ENCODE results near the gene GPA33. TPM values are rescaled to one million over a fixed set of nuclear protein-coding genes. Genes with fewer than 3 reads are reported as not detected.

The GPA33 gene
- total and polyA plus RNA-seq, 12 donors = 0.15 to 5.8 (median 1.1) TPM; not detected in 1

DNA sequence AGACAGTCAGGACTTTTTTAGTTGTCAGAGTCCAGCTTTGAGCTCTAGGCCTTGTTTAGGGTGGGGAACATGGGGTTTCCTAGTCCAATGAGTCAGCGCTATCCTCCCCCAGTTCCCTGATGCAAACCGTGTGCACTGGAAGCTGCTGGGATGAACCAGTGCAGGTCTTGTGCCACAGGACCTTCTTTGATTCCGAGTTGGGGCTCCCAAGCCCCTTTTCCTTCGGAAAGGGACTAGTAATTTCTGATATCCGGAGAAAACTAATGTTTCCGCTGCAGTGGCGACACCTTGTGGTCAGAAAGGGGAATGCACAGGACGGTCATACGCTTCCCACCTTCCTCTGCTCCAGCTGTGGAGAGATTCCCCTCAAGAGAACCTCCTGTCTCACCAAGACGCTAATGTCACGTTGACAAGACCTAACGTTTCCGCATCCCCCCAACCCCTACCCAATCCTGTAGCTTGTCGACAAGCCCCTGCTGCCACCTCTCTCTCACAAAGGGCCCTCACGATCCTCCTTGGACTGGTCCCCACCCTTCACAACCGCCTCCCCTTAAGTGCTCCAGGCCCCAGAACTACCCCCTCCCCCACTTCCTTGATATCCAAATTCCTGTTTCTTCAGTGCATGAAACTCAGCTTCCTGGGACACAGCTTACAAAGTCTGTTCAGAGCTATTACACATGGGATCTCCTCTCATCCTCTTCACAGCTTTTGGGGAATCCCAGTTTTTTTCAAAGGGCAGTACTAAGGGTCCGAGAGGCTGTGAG is 30.9 kb downstream of the GPA33 start:
- TF ChIP-seq, protein P1, sequence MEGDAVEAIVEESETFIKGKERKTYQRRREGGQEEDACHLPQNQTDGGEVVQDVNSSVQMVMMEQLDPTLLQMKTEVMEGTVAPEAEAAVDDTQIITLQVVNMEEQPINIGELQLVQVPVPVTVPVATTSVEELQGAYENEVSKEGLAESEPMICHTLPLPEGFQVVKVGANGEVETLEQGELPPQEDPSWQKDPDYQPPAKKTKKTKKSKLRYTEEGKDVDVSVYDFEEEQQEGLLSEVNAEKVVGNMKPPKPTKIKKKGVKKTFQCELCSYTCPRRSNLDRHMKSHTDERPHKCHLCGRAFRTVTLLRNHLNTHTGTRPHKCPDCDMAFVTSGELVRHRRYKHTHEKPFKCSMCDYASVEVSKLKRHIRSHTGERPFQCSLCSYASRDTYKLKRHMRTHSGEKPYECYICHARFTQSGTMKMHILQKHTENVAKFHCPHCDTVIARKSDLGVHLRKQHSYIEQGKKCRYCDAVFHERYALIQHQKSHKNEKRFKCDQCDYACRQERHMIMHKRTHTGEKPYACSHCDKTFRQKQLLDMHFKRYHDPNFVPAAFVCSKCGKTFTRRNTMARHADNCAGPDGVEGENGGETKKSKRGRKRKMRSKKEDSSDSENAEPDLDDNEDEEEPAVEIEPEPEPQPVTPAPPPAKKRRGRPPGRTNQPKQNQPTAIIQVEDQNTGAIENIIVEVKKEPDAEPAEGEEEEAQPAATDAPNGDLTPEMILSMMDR (IDR thresholded peaks at IDR 0.05) = peak; percentile 91 to 98 (median 96)
- Histone ChIP-seq H3K27ac (no peak overlapping the region), H3K27me3 (peaks cover 0 to 13% (median 0%) of the 10 kb centered on the region in 7 donors), H3K36me3 (no peaks in the 10 kb centered on the region), H3K4me1 (peaks cover 0 to 8% (median 5%) of the 10 kb centered on the region in 9 donors), H3K4me3 (peak overlapping the region in 3 of 10 donors; percentile 17 to 20 (median 19)), H3K9me3 (no peaks in the 10 kb centered on the region)
- 10 to 11% methylated on average over 17 of the region's 17 CpGs for WGBS, 2 donors
- intact Hi-C loops (cut with DNase I) = loop anchor here in 8 of 10 donors (2.0 to 10.0 kb wide), 9 partner anchors 82 to 177 kb away; partner anchors contain the start of gene ILDR2 (in 3 of the 8)
- peak in 7 of 8 donors; percentile 55 to 72 (median 61) for ATAC-seq
- DNase-seq = peak; percentile 59 to 71

DNA sequence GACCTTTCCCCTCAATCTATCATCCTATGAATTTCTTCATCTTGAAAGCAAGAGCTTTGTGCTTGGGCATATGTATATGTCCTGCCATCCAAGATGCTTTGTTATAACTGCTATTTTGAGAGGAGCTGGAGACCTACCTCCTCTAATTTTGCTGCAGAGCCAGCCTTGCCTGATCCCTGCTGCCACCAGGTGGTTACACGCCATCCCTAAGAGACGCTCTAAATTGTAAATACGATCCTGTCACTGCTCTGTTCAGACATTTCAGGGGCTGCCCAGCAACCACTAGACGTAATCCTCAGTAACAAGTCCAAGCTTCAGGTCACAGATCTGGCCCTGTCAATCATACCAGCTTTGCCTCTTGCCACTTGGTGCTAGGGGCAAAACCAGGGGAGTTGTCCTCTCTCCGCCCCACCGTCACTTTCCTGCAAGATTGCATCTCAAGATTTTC is 32.9 kb downstream of the GPA33 start:
- TF ChIP-seq, protein P1 (IDR thresholded peaks at IDR 0.05) = peak in 8 of 9 donors; percentile 16 to 66 (median 54)
- peaks cover 0 to 8% (median 5%) of the 10 kb centered on the region in 9 donors for H3K4me1 ChIP-seq
- intact Hi-C loops (cut with DNase I) = loop anchor here in 9 of 10 donors (1.0 to 10.0 kb wide), 9 partner anchors 80 to 175 kb away; partner anchors contain the start of gene ILDR2 (in 3 of the 9)
- H3K27me3 ChIP-seq = peaks cover 0 to 12% (median 0%) of the 10 kb centered on the region in 7 donors
- H3K36me3 ChIP-seq = no peaks in the 10 kb centered on the region
- DNase-seq = no peak
- H3K4me3 ChIP-seq = no peak overlapping the region
- ATAC-seq = peak in 7 of 8 donors; percentile 63 to 79 (median 73)
- H3K27ac ChIP-seq = no peak overlapping the region
- WGBS, 2 donors = 34 to 35% methylated on average over 6 of the region's 6 CpGs
- no peaks in the 10 kb centered on the region for H3K9me3 ChIP-seq

DNA sequence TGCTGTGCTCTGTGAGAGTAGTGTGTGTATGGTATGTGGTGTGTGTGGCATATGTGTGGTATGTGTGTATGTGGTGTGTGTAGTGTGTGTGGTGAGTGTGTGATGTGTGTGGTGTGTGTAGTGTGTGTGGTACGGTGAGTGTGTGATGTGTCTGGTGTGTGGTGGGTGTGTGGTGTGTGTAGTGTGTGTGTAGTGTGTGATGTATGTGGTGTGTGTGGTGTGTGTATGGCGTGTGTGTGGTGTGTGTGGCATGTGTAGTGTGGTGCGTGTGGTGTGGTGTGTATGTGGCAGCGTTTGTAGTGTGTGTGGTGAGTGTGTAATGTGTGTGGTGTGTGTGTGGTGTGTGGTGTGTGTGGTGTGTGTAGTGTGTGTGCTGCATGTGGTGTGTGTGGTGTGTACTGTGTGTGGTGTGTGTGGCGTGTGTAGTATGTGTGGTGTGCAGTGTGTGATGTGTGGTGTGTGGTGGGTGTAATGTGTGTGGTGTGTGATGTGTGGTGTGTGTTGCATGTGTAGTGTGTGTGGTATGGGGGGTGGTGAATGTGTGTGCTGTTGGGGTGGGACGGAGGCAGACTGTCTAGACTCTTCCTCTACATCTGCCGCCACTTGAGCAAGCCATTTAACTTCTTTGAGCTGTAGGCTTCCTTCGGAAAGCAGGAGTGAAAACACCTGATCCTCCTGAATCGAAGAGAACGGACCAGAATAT is 33.5 kb downstream of the GPA33 start:
- TF ChIP-seq, protein P1 (IDR thresholded peaks at IDR 0.05) = no peak
- WGBS, 2 donors = 63 to 72% methylated on average over 10 of the region's 10 CpGs

More for the DNA sequence above, 33.5 kb downstream of the GPA33 start:
- Histone ChIP-seq H3K4me3 (no peak overlapping the region), H3K36me3 (no peaks in the 10 kb centered on the region), H3K4me1 (peaks cover 0 to 8% (median 5%) of the 10 kb centered on the region in 9 donors), H3K27ac (no peak overlapping the region), H3K9me3 (no peaks in the 10 kb centered on the region), H3K27me3 (peaks cover 0 to 16% (median 0%) of the 10 kb centered on the region in 7 donors)
- intact Hi-C loops (cut with DNase I) = loop anchor here in 9 of 10 donors (1.0 to 10.0 kb wide), 9 partner anchors 79 to 174 kb away; partner anchors contain the start of gene ILDR2 (in 3 of the 9)
- ATAC-seq (no peak), DNase-seq (no peak)

Measured in heart right ventricle (tissue), 16 donors.